HUES6 (cell line): ENCODE data around the gene GPBAR1.

Source experiments
- H3K27ac ChIP-seq: 2 replicates; pipeline ENCODE4 v1.7.0; 2013; ENCODE audit warnings: low read depth, mild to moderate bottlenecking, low read length, inconsistent platforms
- H3K27me3 ChIP-seq: 2 replicates; pipeline ENCODE4 v1.6.1; 2013; ENCODE audit warnings: low read length; ENCODE audit not compliant: control insufficient read depth, insufficient read depth
- H3K36me3 ChIP-seq: 2 replicates; pipeline ENCODE4 v1.6.1; 2013; ENCODE audit warnings: low read length; ENCODE audit not compliant: control insufficient read depth, insufficient read depth
- H3K4me1 ChIP-seq: 2 replicates; pipeline ENCODE4 v1.6.1; 2013; ENCODE audit warnings: low read length; ENCODE audit not compliant: control insufficient read depth, insufficient read depth
- H3K4me3 ChIP-seq: 2 replicates; pipeline ENCODE4 v1.5.1; 2013; ENCODE audit warnings: low read depth, low read length
- H3K9ac ChIP-seq: one replicate; pipeline ENCODE4 v1.6.1; 2013; ENCODE audit warnings: mild to moderate bottlenecking, low read length
- H3K9me3 ChIP-seq: 2 replicates; pipeline ENCODE4 v1.6.1; 2013; ENCODE audit warnings: low read depth, low read length; ENCODE audit not compliant: control insufficient read depth, insufficient read depth

Gene GPBAR1

DNA sequence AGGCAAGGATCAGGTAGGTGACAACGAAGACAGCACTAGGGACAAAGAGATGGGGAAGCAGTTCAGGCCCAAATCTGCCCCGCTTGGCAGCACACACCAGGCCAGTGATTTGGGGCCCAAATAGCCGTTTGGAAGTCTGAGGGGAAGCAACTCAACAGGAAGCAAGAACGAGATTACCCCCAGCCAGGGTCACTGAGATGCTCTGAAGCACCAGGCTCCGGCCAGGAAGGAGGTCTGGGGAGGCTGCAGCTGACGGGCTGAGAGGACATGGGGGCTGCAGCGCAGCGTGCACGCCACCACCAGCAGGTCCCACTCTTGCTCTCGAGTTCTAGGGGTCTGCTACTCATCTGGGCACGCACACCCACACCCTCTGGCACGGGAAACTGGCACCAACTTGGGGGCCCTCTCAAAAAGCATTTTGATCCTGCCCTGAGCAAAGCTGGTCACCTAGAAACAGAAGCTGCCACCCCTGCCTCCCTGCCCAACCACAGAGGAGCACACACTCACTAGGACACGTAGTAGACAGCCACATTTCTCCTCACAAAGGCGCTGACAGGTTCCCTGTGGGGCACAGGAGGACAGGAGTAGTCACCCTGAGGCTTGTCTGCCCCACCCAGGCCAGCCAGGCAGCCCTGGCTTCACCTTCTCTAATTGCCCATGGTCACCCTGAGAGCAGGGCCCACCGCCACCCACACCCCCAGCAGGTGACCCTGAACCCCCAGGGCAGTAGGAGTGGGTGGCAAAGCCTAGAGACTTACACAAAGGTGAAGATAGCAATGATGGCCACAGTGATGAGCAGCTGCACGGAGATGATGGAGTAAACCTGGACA lies 17.9 kb downstream of the GPBAR1 start:
- Histone ChIP-seq H3K36me3 (peaks cover 64% of the 10 kb centered on the region), H3K9me3 (no peaks in the 10 kb centered on the region), H3K27ac (no peak overlapping the region), H3K4me3 (no peak overlapping the region), H3K9ac (no peak overlapping the region), H3K27me3 (no peaks in the 10 kb centered on the region), H3K4me1 (no peaks in the 10 kb centered on the region; the same call in 1 of the 2 replicates)

DNA sequence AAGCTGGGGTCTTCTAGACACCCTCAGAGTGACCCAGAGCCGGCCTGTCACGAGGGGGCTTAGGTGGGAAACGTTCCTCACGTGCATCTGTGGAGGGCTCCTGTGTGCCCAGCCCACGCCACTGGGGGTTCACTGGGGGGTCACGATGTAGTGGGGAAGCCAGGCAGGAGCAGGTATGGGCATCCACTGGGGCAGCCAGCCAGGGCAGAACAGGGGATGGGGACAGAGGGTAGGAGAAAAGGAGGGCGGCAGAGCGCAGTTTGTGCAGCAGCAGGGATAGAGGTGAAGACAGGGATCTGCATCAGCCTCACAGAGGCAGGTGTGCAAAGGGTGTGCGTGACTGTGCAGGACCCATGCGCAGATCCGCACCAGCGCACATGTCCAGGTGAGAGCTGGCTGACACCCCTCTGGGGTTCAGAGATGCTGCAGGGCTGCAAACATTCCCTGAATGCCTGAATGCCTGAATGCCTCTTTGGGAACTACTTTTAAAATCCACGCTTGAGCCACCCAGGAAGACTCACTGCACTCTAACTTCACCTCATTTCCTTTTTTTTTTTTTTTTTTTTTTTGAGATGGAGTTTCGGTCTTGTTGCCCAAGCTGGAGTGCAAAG lies 19.6 kb downstream of the GPBAR1 start:
- Histone ChIP-seq H3K27ac (no peak overlapping the region), H3K4me1 (no peaks in the 10 kb centered on the region; the same call in 1 of the 2 replicates), H3K36me3 (peaks cover 48% of the 10 kb centered on the region), H3K9ac (no peak overlapping the region), H3K27me3 (no peaks in the 10 kb centered on the region), H3K4me3 (no peak overlapping the region), H3K9me3 (no peaks in the 10 kb centered on the region)

DNA sequence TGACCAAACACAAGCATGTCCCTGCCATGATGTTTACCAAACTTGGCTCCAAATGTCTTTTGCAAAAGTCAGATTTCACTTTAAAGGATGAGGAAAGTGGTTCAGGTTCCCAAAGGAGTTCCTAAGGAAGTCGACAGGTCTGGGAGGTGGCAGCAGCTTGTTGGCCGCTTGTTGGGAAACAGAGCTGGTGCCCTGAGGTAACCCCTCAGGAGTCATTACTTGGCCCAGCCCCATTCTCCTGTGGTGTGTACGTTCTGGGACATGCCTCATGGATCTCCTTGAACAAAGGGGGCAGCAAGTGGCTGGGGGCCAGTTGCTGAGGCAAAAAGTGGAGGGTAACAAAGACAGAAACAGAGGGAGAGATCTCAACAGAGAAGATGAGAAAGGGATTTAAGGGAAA lies 20.6 kb downstream of the GPBAR1 start:
- Histone ChIP-seq H3K4me3 (no peak overlapping the region), H3K27me3 (no peaks in the 10 kb centered on the region), H3K9me3 (no peaks in the 10 kb centered on the region), H3K4me1 (peaks cover 10% of the 10 kb centered on the region; the same call in 1 of the 2 replicates), H3K36me3 (peaks cover 37% of the 10 kb centered on the region), H3K9ac (no peak overlapping the region), H3K27ac (no peak overlapping the region)

DNA sequence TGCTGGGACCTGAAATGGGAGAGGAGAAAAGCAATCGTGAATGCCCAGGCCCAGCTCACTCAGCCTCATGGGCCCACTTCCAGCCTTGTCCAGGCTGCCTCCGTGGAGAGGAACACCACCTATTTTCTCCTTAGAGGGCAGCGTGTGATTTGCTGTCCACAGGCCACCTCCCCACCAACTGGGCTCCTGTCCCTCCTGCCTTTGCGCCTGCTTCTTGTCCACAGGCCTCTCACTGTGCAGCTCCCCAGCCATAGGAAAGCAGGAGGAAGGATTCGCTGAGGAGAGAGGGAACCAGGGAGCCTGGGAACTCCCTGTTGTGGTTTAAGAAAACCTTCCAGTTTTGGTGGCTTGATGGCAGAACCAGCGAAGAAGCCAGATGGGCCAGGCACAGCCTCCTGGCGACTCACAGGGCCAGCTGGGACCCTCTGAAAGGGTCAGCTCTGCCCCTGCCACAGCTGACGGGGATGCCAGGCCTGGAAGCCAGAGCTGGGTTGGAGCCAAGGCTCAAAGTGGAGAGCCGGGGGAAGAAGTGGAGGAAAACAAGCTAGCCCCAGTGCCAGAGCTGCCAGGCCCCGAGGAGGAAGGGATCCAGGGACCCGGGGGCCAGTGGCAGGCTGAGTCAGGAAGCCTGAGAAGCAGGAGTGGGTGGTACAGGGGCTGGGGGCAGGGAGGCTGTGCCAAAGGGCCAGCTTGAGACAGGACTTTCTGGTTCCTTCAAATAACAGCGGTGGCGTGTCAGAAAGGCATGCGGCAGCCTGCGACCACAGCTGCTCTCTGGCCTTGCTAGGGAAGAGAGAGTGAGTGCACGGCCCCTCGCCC lies 21.6 kb downstream of the GPBAR1 start:
- Histone ChIP-seq H3K27ac (no peak overlapping the region), H3K4me3 (no peak overlapping the region), H3K9ac (no peak overlapping the region), H3K9me3 (no peaks in the 10 kb centered on the region), H3K4me1 (peaks cover 19% of the 10 kb centered on the region), H3K27me3 (no peaks in the 10 kb centered on the region), H3K36me3 (peaks cover 27% of the 10 kb centered on the region)

DNA sequence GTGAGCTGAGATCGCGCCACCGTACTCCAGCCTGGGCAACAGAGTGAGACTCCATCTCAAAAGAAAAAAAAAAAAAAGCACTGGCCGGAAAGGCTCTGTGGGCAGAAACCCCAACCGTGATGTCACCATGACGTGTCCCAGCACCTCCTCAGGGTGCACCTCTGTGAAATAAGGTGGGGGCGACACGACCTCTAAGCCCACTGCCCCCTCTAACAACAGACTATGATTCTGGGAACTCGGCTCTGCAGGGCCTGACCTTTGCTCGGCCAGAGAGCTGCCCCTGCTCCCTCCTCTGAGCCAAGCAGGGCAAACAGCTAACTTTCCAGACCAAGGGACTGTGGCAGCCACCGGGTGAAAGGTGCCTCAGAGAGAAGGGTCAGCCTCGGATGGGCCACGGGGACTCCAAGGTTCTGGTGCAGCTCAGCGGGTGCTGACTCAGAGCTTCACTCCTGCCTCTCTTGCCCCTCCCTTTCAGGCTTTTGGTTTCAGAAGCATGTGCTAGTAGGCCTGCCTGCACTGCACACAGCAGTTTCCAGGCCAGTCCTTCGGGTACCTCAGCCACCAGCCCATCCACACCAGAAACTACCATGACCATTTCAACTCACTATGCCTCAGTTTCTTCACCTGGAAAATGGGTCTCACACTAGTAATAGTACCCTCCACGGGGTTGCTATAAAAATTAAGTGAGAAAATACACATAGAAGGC lies 23.4 kb downstream of the GPBAR1 start:
- Histone ChIP-seq H3K9ac (no peak overlapping the region), H3K27ac (no peak overlapping the region), H3K4me3 (no peak overlapping the region)

DNA sequence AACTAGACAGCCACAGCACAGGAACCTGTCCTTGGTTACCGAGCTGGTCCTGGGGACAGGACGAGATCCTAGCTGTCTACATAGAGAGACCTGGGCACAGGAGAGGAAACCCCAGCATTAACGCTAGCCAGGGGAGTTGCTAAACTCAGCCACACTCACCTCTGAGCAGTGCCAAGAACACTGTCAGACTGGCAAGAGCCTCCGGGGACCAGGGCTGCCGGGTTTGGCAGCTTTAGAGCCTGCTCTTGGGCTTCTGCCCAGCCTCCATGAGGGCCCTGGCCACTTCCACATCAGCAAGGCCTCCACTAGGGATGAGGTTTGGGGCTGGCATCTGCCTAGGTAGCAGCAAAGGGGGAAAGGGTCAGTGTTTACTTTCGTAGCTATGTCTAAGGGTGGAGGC lies 24.8 kb downstream of the GPBAR1 start:
- Histone ChIP-seq H3K4me1 (peaks cover 30% of the 10 kb centered on the region), H3K36me3 (no peaks in the 10 kb centered on the region), H3K27ac (no peak overlapping the region), H3K27me3 (no peaks in the 10 kb centered on the region), H3K9me3 (no peaks in the 10 kb centered on the region), H3K4me3 (no peak overlapping the region), H3K9ac (peak overlapping the region; percentile 1)

More for the DNA sequence above, 23.4 kb downstream of the GPBAR1 start:
- H3K9me3 ChIP-seq = no peaks in the 10 kb centered on the region
- no peaks in the 10 kb centered on the region for H3K27me3 ChIP-seq
- H3K4me1 ChIP-seq = peaks cover 19% of the 10 kb centered on the region
- peaks cover 11% of the 10 kb centered on the region for H3K36me3 ChIP-seq

DNA sequence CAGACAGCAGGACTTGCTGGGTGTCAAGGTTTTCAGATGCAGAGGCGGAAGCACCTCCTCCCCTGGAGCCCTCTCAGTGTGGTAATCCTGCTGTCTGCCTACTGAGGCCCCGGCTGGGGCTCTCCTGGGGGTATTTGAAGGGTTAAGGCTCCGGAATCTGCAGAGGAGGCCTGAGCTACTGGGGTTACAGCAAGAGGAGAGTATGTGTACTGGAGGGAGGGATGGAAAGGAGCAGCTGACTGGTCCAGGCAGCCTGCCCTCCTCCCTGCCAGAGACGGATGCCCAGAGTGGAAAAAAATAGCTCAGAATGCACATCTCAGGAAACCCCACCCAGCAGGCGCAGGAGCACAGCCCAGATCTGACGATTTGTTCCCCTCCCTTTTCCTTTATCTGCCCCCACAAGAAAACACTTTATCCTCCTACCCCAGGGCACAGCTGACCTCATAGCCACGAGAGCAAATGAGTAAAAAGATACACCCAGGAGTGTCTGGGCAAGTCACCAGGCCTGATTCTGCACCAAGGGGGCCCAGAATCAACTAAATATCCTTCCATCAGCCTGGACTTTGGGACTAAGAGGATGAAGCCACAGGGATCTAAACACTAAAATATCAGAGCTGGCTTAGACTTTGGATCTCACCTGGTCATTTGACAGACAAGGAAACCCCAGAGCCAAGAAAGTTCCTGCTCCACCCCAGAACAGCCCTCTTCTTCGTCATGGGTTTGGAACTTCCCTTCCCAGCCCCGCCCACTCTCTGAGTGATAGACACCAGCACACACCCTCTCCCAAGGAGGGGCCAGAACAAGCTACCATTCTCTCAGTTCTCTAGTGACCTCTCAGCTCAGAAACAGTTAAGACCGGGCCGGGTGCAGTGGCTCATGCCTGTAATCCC lies 26.0 kb downstream of the GPBAR1 start:
- Histone ChIP-seq H3K9ac (peak overlapping the region; percentile 23), H3K27ac (no peak overlapping the region; the same call in 1 of the 2 replicates), H3K4me3 (peak overlapping the region; percentile 34), H3K36me3 (no peaks in the 10 kb centered on the region), H3K27me3 (no peaks in the 10 kb centered on the region), H3K4me1 (peaks cover 42% of the 10 kb centered on the region), H3K9me3 (no peaks in the 10 kb centered on the region)

DNA sequence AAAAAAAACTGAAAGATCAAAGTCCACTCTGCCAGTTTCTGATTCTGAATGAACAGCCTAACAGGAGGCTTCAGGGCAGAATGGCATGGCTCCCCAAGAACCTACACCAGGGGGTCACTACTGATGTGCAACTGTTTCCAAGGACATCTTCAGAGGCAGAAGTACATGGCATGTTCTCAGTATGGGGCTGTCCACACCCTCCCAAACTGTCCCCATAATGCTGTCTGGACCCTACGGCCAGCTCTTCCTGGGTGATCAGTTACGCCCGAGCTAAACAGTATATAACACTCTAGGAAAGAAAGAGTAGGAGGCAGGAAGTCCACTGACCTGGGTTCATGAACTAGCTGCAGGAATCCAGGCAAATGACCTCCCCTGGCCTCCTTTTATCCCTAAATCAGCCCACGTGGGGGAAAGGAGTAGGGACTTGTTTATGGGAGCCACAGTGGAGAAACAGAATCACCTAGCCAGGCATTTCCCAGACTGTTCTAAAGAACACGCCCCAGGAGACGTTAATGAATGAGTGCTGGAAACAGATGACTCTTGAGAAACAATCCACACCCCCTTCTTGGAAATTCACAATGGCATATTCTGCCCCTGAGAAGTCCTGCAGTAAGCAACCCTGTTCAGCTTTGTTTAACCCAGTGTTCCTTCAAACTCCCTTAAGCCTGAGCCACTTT lies 29.0 kb downstream of the GPBAR1 start:
- no peaks in the 10 kb centered on the region for H3K27me3 ChIP-seq
- no peak overlapping the region for H3K9ac ChIP-seq
- H3K9me3 ChIP-seq = no peaks in the 10 kb centered on the region
- no peak overlapping the region for H3K4me3 ChIP-seq
- H3K4me1 ChIP-seq = peaks cover 57% of the 10 kb centered on the region
- H3K27ac ChIP-seq = no peak overlapping the region
- H3K36me3 ChIP-seq = no peaks in the 10 kb centered on the region

DNA sequence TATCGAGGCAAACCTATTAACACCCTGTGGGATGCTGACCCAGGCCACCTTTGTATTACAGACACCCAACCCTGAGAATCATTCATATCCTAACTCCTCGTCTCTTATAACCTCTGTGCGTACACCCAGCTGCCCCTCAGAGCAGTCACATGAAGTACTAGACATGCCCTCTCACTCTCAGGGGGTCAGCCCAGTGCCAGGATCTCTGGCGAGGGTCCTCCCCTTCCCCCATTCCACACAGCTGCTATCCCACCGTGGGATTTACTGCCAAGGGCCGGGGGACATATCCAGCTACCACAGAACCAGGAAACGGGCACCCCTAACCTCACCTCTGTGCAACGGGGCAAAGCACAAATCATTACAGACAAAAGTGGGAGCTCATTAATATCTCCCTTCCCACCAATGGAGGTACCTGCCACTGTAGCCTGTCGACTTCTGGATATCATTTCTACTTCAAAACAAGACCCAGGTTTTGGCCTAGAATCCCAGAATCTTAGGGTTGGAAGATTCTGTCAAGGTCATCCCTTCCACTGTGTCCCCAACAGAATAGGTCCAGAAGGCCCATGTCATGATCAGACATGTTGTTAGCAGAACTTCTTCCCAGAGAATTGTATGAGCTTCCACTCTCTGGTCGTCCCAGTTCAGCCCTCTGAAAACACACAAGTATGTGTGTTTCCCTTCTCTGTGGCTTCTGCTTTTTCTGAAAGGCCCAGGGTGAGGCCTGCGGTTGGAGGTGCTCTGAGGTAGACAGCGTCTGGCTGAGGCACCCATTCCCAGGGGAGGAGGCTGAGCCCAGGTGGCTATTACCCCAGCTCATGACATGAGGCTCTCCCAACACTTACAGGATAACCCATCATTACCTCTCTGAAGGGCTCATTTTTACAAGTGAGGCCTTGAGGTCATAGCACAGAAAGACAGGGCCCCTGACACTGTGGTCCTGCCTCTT lies 29.8 kb downstream of the GPBAR1 start:
- H3K36me3 ChIP-seq = no peaks in the 10 kb centered on the region
- H3K4me3 ChIP-seq = no peak overlapping the region
- no peak overlapping the region for H3K9ac ChIP-seq
- no peak overlapping the region for H3K27ac ChIP-seq
- no peaks in the 10 kb centered on the region for H3K27me3 ChIP-seq
- H3K9me3 ChIP-seq = no peaks in the 10 kb centered on the region
- peaks cover 62% of the 10 kb centered on the region for H3K4me1 ChIP-seq
